ENCODE results near the gene LNX1. TPM values are rescaled to one million over a fixed set of nuclear protein-coding genes. Genes with fewer than 3 reads are reported as not detected.

The LNX1 gene
- total RNA-seq, 1 donor from 2014 or later: 4.2 TPM

DNA sequence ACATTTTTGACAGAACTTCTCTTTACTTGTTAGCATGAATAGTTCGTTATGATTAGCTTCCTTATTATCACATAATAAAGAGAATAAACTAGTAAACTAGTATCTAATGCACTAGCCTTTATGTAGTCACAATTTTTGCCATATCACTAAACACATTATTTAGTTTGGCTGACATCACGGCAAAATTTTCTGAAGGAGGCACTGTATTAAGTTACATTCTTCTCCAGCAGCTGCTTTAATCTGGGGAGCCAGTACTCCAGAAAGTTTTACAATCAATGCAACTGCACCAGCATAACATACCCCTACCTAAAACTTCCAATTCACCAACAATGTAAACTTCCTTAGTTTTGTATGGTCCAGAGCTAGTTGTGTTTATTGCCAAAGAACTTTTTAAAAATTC is 126.0 kb downstream of the LNX1 start:
- H3K4me1 ChIP-seq (ENCODE audit: control insufficient read depth in 3 of 3, insufficient read depth in 3 of 3, low read length in 3 of 3): no peaks in the 10 kb centered on the region
- no peak overlapping the region for H3K27ac ChIP-seq (ENCODE audit: low read depth, low read length)
- H3K4me3 ChIP-seq (ENCODE audit: low read length in 3 of 3): no peak overlapping the region
- no peak overlapping the region for H3K9ac ChIP-seq (ENCODE audit: low read depth in 1 of 3, low read length in 3 of 3)
- no peaks in the 10 kb centered on the region for H3K27me3 ChIP-seq (ENCODE audit: control insufficient read depth in 3 of 3, insufficient read depth in 3 of 3, low read length in 3 of 3)
- peaks cover 0 to 20% (median 8%) of the 10 kb centered on the region in 3 donors for H3K36me3 ChIP-seq (ENCODE audit: control insufficient read depth in 3 of 3, insufficient read depth in 3 of 3, low read length in 3 of 3)
- H3K9me3 ChIP-seq (ENCODE audit: control insufficient read depth in 3 of 3, low read length in 3 of 3): peaks cover 0 to 2% (median 0%) of the 10 kb centered on the region in 3 donors

DNA sequence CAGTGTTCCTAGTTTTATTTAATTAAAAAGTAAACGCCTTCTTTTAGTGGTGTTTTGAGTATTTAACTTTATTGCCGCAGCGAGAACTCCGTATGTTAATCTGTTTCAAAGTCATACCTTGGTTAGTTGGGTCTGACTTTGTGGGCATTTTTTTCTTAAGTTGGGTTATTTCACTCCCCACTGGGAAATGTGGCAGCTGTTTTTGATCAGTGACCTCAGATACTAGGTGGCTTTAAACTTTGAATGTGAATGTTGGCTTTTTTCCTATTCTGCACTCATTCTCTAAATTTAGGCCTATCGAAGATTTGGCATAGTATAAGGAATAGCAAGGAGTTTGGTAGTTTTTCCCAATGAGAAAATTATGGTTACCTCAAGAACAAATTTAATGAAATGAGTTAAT is 127.9 kb downstream of the LNX1 start:
- Histone ChIP-seq H3K27ac (ENCODE audit: low read depth, low read length) (no peak overlapping the region), H3K36me3 (ENCODE audit: control insufficient read depth in 3 of 3, insufficient read depth in 3 of 3, low read length in 3 of 3) (peaks cover 5 to 29% (median 19%) of the 10 kb centered on the region in 3 donors), H3K9ac (ENCODE audit: low read depth in 1 of 3, low read length in 3 of 3) (no peak overlapping the region), H3K4me3 (ENCODE audit: low read length in 3 of 3) (no peak overlapping the region), H3K27me3 (ENCODE audit: control insufficient read depth in 3 of 3, insufficient read depth in 3 of 3, low read length in 3 of 3) (no peaks in the 10 kb centered on the region), H3K9me3 (ENCODE audit: control insufficient read depth in 3 of 3, low read length in 3 of 3) (peaks cover 0 to 2% (median 0%) of the 10 kb centered on the region in 3 donors), H3K4me1 (ENCODE audit: control insufficient read depth in 3 of 3, insufficient read depth in 3 of 3, low read length in 3 of 3) (no peaks in the 10 kb centered on the region)

DNA sequence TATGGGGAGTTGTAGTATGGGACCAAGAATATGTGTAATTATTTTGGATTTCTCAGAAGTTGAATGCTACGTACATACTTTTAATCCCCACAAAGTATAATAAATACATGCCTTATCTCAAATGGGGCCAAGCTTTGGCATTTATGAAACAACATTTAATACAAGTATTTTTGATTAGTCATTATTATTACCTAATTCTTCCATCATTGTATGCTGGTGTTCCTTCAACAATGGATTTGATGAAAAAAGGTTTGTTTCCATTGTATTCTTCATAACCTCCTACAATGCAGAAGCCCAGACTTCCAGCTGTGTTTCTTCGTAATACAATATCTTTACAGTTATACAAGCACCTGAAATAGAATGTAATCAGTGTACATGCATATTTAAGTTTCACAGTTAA is 130.0 kb downstream of the LNX1 start:
- Histone ChIP-seq H3K27ac (ENCODE audit: low read depth, low read length) (no peak overlapping the region), H3K9me3 (ENCODE audit: control insufficient read depth in 3 of 3, low read length in 3 of 3) (no peaks in the 10 kb centered on the region), H3K4me1 (ENCODE audit: control insufficient read depth in 3 of 3, insufficient read depth in 3 of 3, low read length in 3 of 3) (no peaks in the 10 kb centered on the region), H3K36me3 (ENCODE audit: control insufficient read depth in 3 of 3, insufficient read depth in 3 of 3, low read length in 3 of 3) (peaks cover 5 to 29% (median 20%) of the 10 kb centered on the region in 3 donors), H3K9ac (ENCODE audit: low read depth in 1 of 3, low read length in 3 of 3) (no peak overlapping the region), H3K4me3 (ENCODE audit: low read length in 3 of 3) (no peak overlapping the region), H3K27me3 (ENCODE audit: control insufficient read depth in 3 of 3, insufficient read depth in 3 of 3, low read length in 3 of 3) (no peaks in the 10 kb centered on the region)

DNA sequence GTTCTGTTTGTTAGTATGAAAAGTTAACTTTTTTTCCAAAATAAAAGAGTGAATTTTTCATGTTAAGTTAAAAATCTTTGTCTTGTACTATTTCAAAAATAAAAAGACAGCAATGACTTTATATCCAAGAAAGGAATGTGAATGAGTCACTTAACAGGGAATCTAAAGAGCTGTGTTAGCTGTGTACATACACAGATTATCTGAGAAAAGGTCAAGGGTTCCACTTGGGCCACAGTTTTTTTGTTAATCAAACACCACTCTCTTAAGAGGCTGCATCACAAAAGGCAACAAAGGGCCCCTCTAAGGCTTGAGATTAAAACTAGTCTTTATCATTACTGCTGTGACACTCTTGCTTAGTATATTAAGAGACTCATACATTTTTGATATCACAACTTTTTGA is 131.7 kb downstream of the LNX1 start:
- Histone ChIP-seq H3K27me3 (ENCODE audit: control insufficient read depth in 3 of 3, insufficient read depth in 3 of 3, low read length in 3 of 3) (no peaks in the 10 kb centered on the region), H3K4me1 (ENCODE audit: control insufficient read depth in 3 of 3, insufficient read depth in 3 of 3, low read length in 3 of 3) (no peaks in the 10 kb centered on the region), H3K4me3 (ENCODE audit: low read length in 3 of 3) (no peak overlapping the region), H3K9ac (ENCODE audit: low read depth in 1 of 3, low read length in 3 of 3) (no peak overlapping the region), H3K9me3 (ENCODE audit: control insufficient read depth in 3 of 3, low read length in 3 of 3) (no peaks in the 10 kb centered on the region), H3K36me3 (ENCODE audit: control insufficient read depth in 3 of 3, insufficient read depth in 3 of 3, low read length in 3 of 3) (peaks cover 5 to 35% (median 29%) of the 10 kb centered on the region in 3 donors), H3K27ac (ENCODE audit: low read depth, low read length) (no peak overlapping the region)

DNA sequence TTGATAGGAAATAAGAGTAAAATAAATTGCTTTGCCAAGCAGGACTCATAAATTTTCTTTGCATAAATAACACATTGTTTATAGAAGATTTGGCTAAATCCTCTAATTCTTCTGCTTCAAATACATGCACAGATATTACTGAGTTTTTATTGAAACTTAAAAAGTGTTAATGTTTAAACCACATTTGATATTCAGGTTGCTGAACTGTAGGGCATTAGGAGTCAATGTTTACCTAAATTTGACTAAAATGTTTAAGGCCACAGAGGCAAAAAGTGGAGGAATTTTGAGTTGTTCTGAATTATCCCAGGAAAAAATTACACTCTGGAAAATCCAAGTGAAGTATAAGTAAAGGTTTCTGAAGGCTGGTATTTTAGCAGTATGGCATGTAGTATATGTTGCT is 135.1 kb downstream of the LNX1 start:
- no peaks in the 10 kb centered on the region for H3K27me3 ChIP-seq (ENCODE audit: control insufficient read depth in 3 of 3, insufficient read depth in 3 of 3, low read length in 3 of 3)
- H3K9ac ChIP-seq (ENCODE audit: low read depth in 1 of 3, low read length in 3 of 3): no peak overlapping the region
- H3K27ac ChIP-seq (ENCODE audit: low read depth, low read length): no peak overlapping the region
- H3K9me3 ChIP-seq (ENCODE audit: control insufficient read depth in 3 of 3, low read length in 3 of 3): no peaks in the 10 kb centered on the region
- H3K4me1 ChIP-seq (ENCODE audit: control insufficient read depth in 3 of 3, insufficient read depth in 3 of 3, low read length in 3 of 3): peaks cover 0 to 3% (median 0%) of the 10 kb centered on the region in 3 donors
- H3K4me3 ChIP-seq (ENCODE audit: low read length in 3 of 3): no peak overlapping the region
- H3K36me3 ChIP-seq (ENCODE audit: control insufficient read depth in 3 of 3, insufficient read depth in 3 of 3, low read length in 3 of 3): peaks cover 8 to 39% (median 31%) of the 10 kb centered on the region in 3 donors

DNA sequence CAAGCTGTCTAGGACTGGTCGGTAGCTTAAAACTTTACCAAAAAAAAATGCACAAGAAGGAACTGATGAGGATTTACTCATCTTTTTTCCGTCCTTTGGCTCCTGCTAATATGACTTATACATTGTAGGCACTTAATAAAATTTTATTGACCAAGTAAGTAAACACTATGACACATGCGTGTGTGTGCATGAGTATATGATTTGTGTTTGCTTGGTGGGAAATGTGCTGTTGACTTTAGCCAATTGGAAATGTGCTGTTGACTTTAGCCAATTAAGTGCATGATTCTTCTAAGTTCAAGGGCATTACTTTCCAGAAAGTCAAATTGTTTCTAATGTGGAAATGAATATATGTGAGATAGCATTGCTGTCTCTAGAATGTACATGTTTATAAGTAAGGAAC is 135.5 kb downstream of the LNX1 start:
- H3K27me3 ChIP-seq (ENCODE audit: control insufficient read depth in 3 of 3, insufficient read depth in 3 of 3, low read length in 3 of 3): no peaks in the 10 kb centered on the region
- peaks cover 8 to 35% (median 27%) of the 10 kb centered on the region in 3 donors for H3K36me3 ChIP-seq (ENCODE audit: control insufficient read depth in 3 of 3, insufficient read depth in 3 of 3, low read length in 3 of 3)
- peaks cover 0 to 3% (median 0%) of the 10 kb centered on the region in 3 donors for H3K4me1 ChIP-seq (ENCODE audit: control insufficient read depth in 3 of 3, insufficient read depth in 3 of 3, low read length in 3 of 3)
- no peak overlapping the region for H3K27ac ChIP-seq (ENCODE audit: low read depth, low read length)
- no peak overlapping the region for H3K4me3 ChIP-seq (ENCODE audit: low read length in 3 of 3)
- no peaks in the 10 kb centered on the region for H3K9me3 ChIP-seq (ENCODE audit: control insufficient read depth in 3 of 3, low read length in 3 of 3)
- H3K9ac ChIP-seq (ENCODE audit: low read depth in 1 of 3, low read length in 3 of 3): no peak overlapping the region

DNA sequence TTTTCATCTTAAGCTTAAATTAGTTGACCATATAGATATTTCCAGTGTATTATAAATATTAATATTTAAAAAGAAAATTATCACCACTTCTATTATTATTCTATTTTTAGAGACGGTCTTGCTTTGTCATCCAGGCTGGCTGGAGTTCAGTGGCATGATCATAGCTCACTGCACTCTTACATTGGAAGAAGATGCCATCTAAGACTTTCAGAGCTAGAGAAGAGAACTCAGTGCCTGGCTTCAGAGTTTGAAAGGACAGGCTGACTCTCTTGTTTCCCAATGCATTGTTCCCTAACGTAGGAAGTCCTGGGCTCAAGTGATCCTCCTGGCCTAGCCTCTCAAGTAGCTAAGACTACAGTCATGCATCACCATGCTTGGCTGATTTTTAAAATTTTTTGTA is 137.9 kb downstream of the LNX1 start:
- no peak overlapping the region for H3K27ac ChIP-seq (ENCODE audit: low read depth, low read length)
- H3K9me3 ChIP-seq (ENCODE audit: control insufficient read depth in 3 of 3, low read length in 3 of 3): no peaks in the 10 kb centered on the region
- H3K9ac ChIP-seq (ENCODE audit: low read depth in 1 of 3, low read length in 3 of 3): no peak overlapping the region
- peaks cover 0 to 3% (median 0%) of the 10 kb centered on the region in 3 donors for H3K4me1 ChIP-seq (ENCODE audit: control insufficient read depth in 3 of 3, insufficient read depth in 3 of 3, low read length in 3 of 3)
- peak overlapping the region in 1 of 3 donors; percentile 33 for H3K4me3 ChIP-seq (ENCODE audit: low read length in 3 of 3)
- peaks cover 3 to 24% (median 17%) of the 10 kb centered on the region in 3 donors for H3K36me3 ChIP-seq (ENCODE audit: control insufficient read depth in 3 of 3, insufficient read depth in 3 of 3, low read length in 3 of 3)
- no peaks in the 10 kb centered on the region for H3K27me3 ChIP-seq (ENCODE audit: control insufficient read depth in 3 of 3, insufficient read depth in 3 of 3, low read length in 3 of 3)

DNA sequence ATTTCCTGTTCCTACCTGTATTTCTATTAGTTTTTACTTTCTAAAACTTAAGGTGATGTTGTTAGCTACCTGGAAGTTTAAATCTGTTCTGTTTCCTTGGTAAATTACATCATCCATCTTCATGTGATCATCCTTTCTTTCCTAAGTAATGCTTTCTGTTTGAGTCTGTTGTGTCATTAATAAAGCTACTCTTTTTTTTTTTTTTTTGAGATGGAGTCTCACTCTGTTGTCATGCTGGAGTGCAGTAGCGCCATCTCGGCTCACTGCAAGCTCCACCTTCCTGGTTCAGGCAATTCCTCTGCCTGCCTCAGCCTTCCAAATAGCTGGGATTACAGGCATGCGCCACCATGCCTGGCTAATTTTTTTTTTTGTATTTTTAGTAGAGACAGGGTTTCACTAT is 140.5 kb downstream of the LNX1 start:
- Histone ChIP-seq H3K36me3 (ENCODE audit: control insufficient read depth in 3 of 3, insufficient read depth in 3 of 3, low read length in 3 of 3) (peaks cover 3 to 23% (median 15%) of the 10 kb centered on the region in 3 donors), H3K9ac (ENCODE audit: low read depth in 1 of 3, low read length in 3 of 3) (no peak overlapping the region), H3K27ac (ENCODE audit: low read depth, low read length) (no peak overlapping the region), H3K4me1 (ENCODE audit: control insufficient read depth in 3 of 3, insufficient read depth in 3 of 3, low read length in 3 of 3) (peaks cover 0 to 3% (median 0%) of the 10 kb centered on the region in 3 donors), H3K9me3 (ENCODE audit: control insufficient read depth in 3 of 3, low read length in 3 of 3) (no peaks in the 10 kb centered on the region), H3K27me3 (ENCODE audit: control insufficient read depth in 3 of 3, insufficient read depth in 3 of 3, low read length in 3 of 3) (no peaks in the 10 kb centered on the region), H3K4me3 (ENCODE audit: low read length in 3 of 3) (no peak overlapping the region)

DNA sequence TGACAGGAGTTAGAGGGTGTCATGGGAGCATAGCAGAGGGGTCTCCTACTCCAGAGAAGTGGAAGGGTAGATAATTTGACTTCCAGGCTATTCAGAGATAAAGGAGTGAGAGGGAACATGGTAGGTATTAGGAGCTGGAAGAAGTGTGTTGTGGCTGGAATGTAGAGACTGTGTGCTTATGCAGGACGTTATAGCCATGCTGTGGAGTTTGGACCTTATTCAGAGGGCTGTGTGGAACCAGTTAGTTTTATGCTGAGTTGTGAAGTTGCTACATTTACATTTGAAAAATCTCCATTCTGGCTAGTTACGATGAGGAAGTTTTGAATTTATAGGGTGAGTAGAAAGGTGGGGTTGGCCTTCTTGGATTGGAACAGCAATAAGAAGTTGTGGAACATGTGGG is 146.3 kb downstream of the LNX1 start:
- no peak overlapping the region for H3K4me3 ChIP-seq (ENCODE audit: low read length in 3 of 3)
- H3K9ac ChIP-seq (ENCODE audit: low read depth in 1 of 3, low read length in 3 of 3): no peak overlapping the region
- H3K9me3 ChIP-seq (ENCODE audit: control insufficient read depth in 3 of 3, low read length in 3 of 3): no peaks in the 10 kb centered on the region
- H3K27me3 ChIP-seq (ENCODE audit: control insufficient read depth in 3 of 3, insufficient read depth in 3 of 3, low read length in 3 of 3): no peaks in the 10 kb centered on the region
- no peaks in the 10 kb centered on the region for H3K4me1 ChIP-seq (ENCODE audit: control insufficient read depth in 3 of 3, insufficient read depth in 3 of 3, low read length in 3 of 3)
- no peak overlapping the region for H3K27ac ChIP-seq (ENCODE audit: low read depth, low read length)
- peaks cover 8 to 11% (median 10%) of the 10 kb centered on the region in 3 donors for H3K36me3 ChIP-seq (ENCODE audit: control insufficient read depth in 3 of 3, insufficient read depth in 3 of 3, low read length in 3 of 3)

DNA sequence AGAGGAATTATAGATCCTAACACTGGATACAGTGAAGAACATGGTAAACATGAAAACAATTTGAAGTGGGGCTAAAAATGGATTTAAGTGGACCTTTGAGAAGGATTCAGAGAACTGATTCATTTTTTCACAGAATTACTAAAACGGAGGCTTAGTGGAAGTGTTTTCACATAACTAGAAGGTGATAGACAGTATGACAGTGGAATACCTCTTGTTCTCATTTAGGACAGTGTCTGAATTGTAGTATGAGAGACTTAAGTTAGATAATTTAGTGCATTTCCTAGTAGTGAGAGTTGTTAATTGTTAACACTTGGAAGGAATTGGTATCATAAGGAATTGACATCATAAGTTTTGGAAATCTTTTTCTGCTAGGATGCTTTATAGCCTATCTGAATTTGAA is 149.7 kb downstream of the LNX1 start:
- Histone ChIP-seq H3K27me3 (ENCODE audit: control insufficient read depth in 3 of 3, insufficient read depth in 3 of 3, low read length in 3 of 3) (no peaks in the 10 kb centered on the region), H3K4me3 (ENCODE audit: low read length in 3 of 3) (no peak overlapping the region), H3K36me3 (ENCODE audit: control insufficient read depth in 3 of 3, insufficient read depth in 3 of 3, low read length in 3 of 3) (peaks cover 8 to 11% (median 10%) of the 10 kb centered on the region in 3 donors), H3K4me1 (ENCODE audit: control insufficient read depth in 3 of 3, insufficient read depth in 3 of 3, low read length in 3 of 3) (no peaks in the 10 kb centered on the region), H3K9me3 (ENCODE audit: control insufficient read depth in 3 of 3, low read length in 3 of 3) (no peaks in the 10 kb centered on the region), H3K9ac (ENCODE audit: low read depth in 1 of 3, low read length in 3 of 3) (no peak overlapping the region), H3K27ac (ENCODE audit: low read depth, low read length) (no peak overlapping the region)
